Activated gamma-delta T cell (primary cell): ENCODE results near the gene KCNQ5.

Experiments
- DNase-seq: peaks from one replicate; lab custom pipeline; 2025; lab: John Stamatoyannopoulos, UW

Gene KCNQ5

GRCh38 chr6:72741083-72741482 is 119.2 kb downstream of the KCNQ5 start:
- no peak for DNase-seq

GRCh38 chr6:72742001-72742673 is 120.3 kb downstream of the KCNQ5 start:
- DNase-seq: no peak

GRCh38 chr6:72746276-72746675 is 124.4 kb downstream of the KCNQ5 start:
- DNase-seq: no peak

GRCh38 chr6:72748759-72749158 is 126.9 kb downstream of the KCNQ5 start:
- DNase-seq: no peak

GRCh38 chr6:72755752-72756151 is 133.9 kb downstream of the KCNQ5 start:
- DNase-seq: no peak

- DNase-seq: no peak
Observed at GRCh38 chr6:72757048-72757447, 135.2 kb downstream of the KCNQ5 start.

GRCh38 chr6:72757926-72758325 is 136.1 kb downstream of the KCNQ5 start:
- no peak for DNase-seq

- DNase-seq: no peak
Observed at GRCh38 chr6:72758901-72759300, 137.0 kb downstream of the KCNQ5 start.

- DNase-seq: no peak
Observed at GRCh38 chr6:72760114-72760793, 138.4 kb downstream of the KCNQ5 start.

GRCh38 chr6:72761761-72762160 is 139.9 kb downstream of the KCNQ5 start:
- no peak for DNase-seq

- no peak for DNase-seq
Observed at GRCh38 chr6:72769459-72770125, 147.7 kb downstream of the KCNQ5 start.

- no peak for DNase-seq
Observed at GRCh38 chr6:72770959-72771358, 149.1 kb downstream of the KCNQ5 start.

- DNase-seq: no peak
Observed at GRCh38 chr6:72776456-72776855, 154.6 kb downstream of the KCNQ5 start.

- no peak for DNase-seq
Observed at GRCh38 chr6:72781624-72782023, 159.8 kb downstream of the KCNQ5 start.

- no peak for DNase-seq
Observed at GRCh38 chr6:72783035-72783434, 161.2 kb downstream of the KCNQ5 start.

GRCh38 chr6:72783666-72784065 is 161.8 kb downstream of the KCNQ5 start:
- no peak for DNase-seq

- no peak for DNase-seq
Observed at GRCh38 chr6:72784071-72784470, 162.2 kb downstream of the KCNQ5 start.

- no peak for DNase-seq
Observed at GRCh38 chr6:72784581-72784980, 162.7 kb downstream of the KCNQ5 start.

- DNase-seq: no peak
Observed at GRCh38 chr6:72787391-72788031, 165.6 kb downstream of the KCNQ5 start.

GRCh38 chr6:72788188-72788587 is 166.3 kb downstream of the KCNQ5 start:
- no peak for DNase-seq

- DNase-seq: no peak
Observed at GRCh38 chr6:72789145-72789544, 167.3 kb downstream of the KCNQ5 start.

GRCh38 chr6:72792692-72793091 is 170.8 kb downstream of the KCNQ5 start:
- no peak for DNase-seq
